LNCaP clone FGC (cell line): ENCODE measurements around the gene XPO4.
"Not testable (repeated sequence)": the region's sequence is repeated elsewhere in the genome, so short reads cannot be mapped to it uniquely, and the experiment has no call there.

Experiments
- DNase-seq: peaks from one replicate; pipeline ENCODE4 v3.0.0-alpha.2; 2011; ENCODE audit warnings: low read depth
- H3K4me3 ChIP-seq: 2 replicates; pipeline ENCODE4 v1.5.1; 2011; ENCODE audit warnings: mild to moderate bottlenecking, low read depth, low read length, control low read depth
- TF ChIP-seq, protein P1 (sequence below): IDR thresholded peaks from 2 replicates; pipeline ENCODE4 v1.5.1; 2012; ENCODE audit warnings: mild to moderate bottlenecking; ENCODE audit not compliant: control insufficient read depth, insufficient read depth; ENCODE audit errors: extremely low read depth

The XPO4 gene

DNA sequence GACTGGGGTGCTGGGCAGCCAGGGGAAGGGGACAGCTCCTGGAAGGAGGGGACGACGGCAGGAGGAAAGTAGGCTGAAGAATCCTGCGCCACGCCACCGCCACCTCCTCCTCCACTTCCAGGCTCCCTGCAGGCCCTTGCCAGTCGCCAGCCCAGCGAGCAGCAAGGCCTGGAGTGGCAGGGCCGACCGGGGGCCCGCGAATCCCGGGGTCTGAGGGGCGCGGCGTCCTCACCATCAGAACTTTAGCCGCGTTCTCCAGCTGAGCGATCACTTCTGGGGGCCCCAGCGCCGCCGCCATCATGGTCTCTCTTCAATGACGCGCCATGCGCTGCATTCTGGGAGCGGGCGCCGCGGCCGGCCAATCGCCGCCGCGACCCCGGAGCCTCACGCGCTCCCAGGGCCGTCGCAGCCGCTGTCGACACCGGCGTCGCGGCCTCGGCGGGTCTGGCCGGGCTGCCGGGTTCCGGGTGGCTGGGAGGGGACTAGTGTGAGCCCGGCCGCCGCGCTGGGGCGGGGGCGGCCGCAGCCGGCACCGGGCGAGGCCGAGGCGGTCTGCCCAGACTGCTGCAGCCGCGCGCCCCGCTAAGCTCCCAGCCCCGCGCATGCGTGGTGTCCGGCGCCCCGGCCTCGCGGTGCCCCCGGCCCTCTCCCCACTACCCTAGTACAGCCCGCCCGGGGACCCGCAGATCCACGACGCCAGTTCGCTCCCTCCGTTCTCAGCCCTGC, at the start of gene XPO4:
Gene XPO4 (minus strand): TSS at position 309 of the 726 bp plus-strand sequence. CDS start 8 bp downstream, at position 301.
- no peak for DNase-seq
- TF ChIP-seq, protein P1, sequence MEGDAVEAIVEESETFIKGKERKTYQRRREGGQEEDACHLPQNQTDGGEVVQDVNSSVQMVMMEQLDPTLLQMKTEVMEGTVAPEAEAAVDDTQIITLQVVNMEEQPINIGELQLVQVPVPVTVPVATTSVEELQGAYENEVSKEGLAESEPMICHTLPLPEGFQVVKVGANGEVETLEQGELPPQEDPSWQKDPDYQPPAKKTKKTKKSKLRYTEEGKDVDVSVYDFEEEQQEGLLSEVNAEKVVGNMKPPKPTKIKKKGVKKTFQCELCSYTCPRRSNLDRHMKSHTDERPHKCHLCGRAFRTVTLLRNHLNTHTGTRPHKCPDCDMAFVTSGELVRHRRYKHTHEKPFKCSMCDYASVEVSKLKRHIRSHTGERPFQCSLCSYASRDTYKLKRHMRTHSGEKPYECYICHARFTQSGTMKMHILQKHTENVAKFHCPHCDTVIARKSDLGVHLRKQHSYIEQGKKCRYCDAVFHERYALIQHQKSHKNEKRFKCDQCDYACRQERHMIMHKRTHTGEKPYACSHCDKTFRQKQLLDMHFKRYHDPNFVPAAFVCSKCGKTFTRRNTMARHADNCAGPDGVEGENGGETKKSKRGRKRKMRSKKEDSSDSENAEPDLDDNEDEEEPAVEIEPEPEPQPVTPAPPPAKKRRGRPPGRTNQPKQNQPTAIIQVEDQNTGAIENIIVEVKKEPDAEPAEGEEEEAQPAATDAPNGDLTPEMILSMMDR, result no peak
- H3K4me3 ChIP-seq, result peak within 1 kb of the TSS; percentile 90

DNA sequence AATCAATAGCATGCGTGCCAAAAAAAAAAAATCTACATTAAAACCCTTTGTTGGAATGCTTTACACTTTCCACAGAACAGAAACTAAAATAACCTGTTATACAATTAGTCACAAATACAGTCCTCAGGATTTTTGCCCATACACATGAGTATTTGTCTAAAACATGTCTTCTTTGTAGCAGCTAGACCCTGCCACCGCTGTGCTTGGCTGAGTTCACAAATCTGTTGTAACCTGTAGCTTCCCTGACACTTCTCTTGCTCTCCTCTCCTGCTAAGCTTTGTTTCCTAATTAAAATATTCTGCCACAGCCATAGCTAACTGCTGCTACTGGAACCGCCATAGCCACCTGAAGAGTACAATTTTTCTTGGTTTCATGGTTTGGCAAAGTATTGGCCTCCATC, 45.5 kb upstream of the XPO4 start:
- not testable (repeated sequence) for DNase-seq, H3K4me3 ChIP-seq

DNA sequence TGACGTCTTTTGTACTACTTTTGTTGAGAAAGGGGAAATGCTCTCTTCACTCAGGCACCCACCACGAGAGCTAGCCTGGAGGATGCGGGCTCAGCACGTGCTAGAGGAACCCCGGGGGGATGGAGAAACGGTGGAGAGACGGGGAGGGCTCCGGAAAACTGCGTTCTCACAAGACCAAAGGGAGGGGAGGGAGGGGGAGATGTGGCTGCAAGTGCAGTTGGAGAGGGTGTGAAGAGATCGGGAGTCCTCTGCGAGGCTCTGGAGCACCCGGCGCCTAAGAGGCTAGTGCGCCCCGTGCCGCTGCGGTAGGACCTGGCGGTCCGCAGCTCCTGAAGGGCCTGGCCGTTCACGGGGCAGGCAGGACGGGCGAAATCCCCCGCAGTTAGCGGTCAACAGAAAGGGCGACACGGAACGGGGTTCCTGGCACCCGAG, 43.4 kb upstream of the XPO4 start:
- DNase-seq, result no peak
- TF ChIP-seq, protein P1, result no peak
- no peak overlapping the region for H3K4me3 ChIP-seq

DNA sequence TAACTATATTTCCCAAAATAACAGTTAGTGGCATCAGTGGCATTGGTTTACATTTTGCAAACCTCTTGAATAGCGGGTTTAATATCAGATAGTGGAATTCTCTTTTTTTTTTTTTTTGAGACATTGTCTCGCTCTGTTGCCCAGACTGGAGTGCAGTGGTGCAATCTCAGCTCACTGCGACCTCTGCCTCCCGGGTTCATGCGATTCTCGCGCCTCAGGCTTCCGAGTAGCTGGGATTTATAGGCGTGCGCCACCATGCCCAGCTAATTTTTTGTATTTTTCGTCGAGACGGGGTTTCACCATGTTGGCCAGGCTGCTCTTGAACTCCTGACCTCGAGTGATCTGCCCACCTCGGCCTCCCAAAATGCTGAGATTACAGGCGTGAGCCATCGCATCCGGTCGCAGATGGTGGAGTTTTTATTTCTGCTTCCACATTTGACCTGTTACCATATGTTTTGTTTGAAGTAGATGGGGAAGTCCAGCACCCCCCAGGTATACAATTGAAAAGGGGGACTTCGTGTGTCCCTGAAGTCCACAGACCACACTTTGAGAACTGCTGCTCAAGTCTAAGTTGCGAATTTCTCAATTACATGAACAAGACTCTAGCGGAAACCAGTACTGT, 40.5 kb upstream of the XPO4 start:
- no peak overlapping the region for H3K4me3 ChIP-seq
- no peak for DNase-seq
- TF ChIP-seq, protein P1, result no peak

DNA sequence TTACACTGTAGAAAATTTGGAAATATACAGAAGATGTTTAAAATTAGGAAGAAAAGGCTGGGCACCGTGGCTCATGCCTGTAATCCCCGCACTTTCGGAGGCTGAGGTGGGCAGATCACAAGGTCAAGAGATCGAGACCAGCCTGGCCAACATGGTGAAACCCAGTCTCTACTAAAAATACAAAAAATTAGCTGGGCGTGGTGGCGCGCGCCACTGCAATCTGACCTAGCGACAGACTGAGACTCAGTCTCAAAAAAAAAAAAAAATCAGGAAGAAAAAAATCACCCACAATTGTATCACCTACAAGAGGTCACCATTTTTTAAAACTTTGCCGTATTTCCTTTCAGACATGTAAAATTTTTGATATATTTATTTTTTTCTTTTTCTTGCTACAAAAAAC, 38.0 kb upstream of the XPO4 start:
- DNase-seq, H3K4me3 ChIP-seq: not testable (repeated sequence)

DNA sequence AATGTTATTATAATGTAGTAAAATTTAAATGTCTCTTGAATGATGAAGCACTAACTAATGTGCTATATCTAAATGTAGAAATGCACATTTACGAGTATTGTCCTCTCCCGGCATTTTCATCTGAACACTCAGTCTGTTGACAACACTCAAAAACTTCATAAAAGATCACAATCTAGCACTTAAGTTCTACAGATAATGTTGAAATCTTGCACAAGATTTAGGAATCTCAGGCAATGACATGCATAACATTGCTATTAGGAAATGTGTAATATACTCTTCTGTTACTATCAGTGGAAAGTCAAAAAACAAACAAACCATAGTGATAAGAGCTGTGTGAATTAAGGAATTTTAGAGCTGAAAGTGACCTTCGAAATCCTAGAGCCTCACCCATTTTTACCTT, 37.5 kb upstream of the XPO4 start:
- DNase-seq, result no peak
- TF ChIP-seq, protein P1, result no peak
- no peak overlapping the region for H3K4me3 ChIP-seq

DNA sequence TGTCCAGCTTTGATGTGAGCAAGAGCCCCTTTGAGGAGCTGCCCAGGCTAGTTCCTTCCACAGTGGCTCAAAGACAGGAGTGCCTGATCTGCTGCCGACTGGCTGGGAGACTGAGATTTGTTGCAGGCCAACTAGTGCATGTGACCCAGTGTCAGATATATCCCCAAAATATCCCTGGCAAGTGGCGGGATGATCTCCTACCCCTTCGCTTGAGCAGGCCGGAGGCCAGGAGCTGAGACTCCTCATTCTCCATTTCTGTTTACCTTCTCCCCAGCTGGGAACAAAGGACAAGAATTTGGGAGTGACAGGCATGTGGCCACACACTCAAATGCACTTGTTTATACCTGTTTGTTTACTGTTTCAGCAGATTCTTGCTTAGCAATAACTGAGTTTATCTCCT, 37.1 kb upstream of the XPO4 start:
- no peak for DNase-seq
- TF ChIP-seq, protein P1, result no peak
- H3K4me3 ChIP-seq, result no peak overlapping the region

DNA sequence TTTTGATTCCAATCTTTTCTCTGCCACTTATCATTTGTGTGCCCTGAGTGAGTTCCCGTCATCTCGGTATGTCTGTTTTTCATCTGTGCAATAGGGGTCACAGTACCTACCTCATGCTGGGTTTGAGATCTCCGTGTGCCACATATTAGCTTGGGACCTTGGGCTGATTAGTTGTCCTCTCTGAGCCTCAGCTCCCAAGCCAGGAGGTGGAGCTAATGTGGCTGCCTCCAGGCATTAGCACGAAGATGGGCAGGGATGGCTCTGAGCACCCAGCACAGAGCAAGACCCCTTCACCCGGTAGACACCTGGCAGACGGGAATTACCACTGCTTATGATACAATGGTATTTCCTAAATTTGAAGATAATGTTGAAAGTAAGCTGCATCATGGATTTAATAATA, 35.8 kb upstream of the XPO4 start:
- no peak overlapping the region for H3K4me3 ChIP-seq
- no peak for DNase-seq

More for the DNA sequence above, 35.8 kb upstream of the XPO4 start:
- TF ChIP-seq, protein P1, result no peak
